Gastrocnemius medialis (tissue), 4 donors: ENCODE data around the gene CARNS1.

Experiments used
- POLR2A ChIP-seq, 2 donors: fragments of 450-650 bp; IDR thresholded peaks; one replicate each; pipeline ENCODE4 v1.6.1; 2017; ENCODE audit warnings: antibody characterized with exemption in 2 of 2, mild to moderate bottlenecking in 2 of 2, moderate library complexity in 2 of 2
- TF ChIP-seq, protein P1 (sequence below), 5 experiments: fragments of 450-650 bp in 3 of 5; fragments of 200-600 bp in 2 of 5; sonication (generic) in 2 of 5; IDR thresholded peaks in 4 of 5; conservative IDR thresholded peaks in 1 of 5; 1 replicate in 4 of 5; 2 replicates in 1 of 5; pipeline ENCODE4 v1.5.1; 2016 to 2019; ENCODE audit warnings: antibody characterized with exemption in 5 of 5, mild to moderate bottlenecking in 3 of 5, moderate library complexity in 3 of 5

GRCh38 chr11:67470337-67471002 lies 55.0 kb downstream of the CARNS1 start:
- TF ChIP-seq, protein P1, sequence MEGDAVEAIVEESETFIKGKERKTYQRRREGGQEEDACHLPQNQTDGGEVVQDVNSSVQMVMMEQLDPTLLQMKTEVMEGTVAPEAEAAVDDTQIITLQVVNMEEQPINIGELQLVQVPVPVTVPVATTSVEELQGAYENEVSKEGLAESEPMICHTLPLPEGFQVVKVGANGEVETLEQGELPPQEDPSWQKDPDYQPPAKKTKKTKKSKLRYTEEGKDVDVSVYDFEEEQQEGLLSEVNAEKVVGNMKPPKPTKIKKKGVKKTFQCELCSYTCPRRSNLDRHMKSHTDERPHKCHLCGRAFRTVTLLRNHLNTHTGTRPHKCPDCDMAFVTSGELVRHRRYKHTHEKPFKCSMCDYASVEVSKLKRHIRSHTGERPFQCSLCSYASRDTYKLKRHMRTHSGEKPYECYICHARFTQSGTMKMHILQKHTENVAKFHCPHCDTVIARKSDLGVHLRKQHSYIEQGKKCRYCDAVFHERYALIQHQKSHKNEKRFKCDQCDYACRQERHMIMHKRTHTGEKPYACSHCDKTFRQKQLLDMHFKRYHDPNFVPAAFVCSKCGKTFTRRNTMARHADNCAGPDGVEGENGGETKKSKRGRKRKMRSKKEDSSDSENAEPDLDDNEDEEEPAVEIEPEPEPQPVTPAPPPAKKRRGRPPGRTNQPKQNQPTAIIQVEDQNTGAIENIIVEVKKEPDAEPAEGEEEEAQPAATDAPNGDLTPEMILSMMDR (IDR thresholded peaks at IDR 0.05 in 4 of 5, conservative IDR thresholded peaks at IDR 0.05 in 1 of 5) = no peak
- TF ChIP-seq POLR2A (IDR thresholded peaks at IDR 0.05) = no peak
